Kidney (tissue), 14 donors: ENCODE results near the gene PSTPIP2. TPM values are rescaled to one million over a fixed set of nuclear protein-coding genes. Genes with fewer than 3 reads are reported as not detected.

Experiments
- DNase-seq, 5 donors: peaks; one replicate each; pipeline ENCODE4 v3.0.0-alpha.2; 2013 to 2020
- FAIRE-seq: peaks from 2 replicates; lab custom pipeline; 2012; peaks lifted over from hg19 to GRCh38; lab: Jason Lieb, UNC
- H3K27ac ChIP-seq, 2 donors: one replicate each; pipeline ENCODE4 v1.7.0; 2013; ENCODE audit warnings: low read depth in 2 of 2, low read length in 2 of 2, inconsistent platforms in 1 of 2
- H3K27me3 ChIP-seq: one replicate; pipeline ENCODE4 v1.7.1; 2013; ENCODE audit warnings: low read length, inconsistent platforms; ENCODE audit not compliant: control insufficient read depth, insufficient read depth
- H3K36me3 ChIP-seq, 3 donors: one replicate each; pipeline versions ENCODE4 v1.7.0 to v1.7.1; 2013; ENCODE audit warnings: low read length in 3 of 3, control low read depth in 1 of 3, inconsistent platforms in 1 of 3; ENCODE audit not compliant: insufficient read depth in 3 of 3, control insufficient read depth in 2 of 3
- H3K4me1 ChIP-seq, 3 donors: one replicate each; pipeline versions ENCODE4 v1.7.0 to v1.7.1; 2013; ENCODE audit warnings: low read length in 3 of 3, inconsistent platforms in 1 of 3, low read depth in 1 of 3; ENCODE audit not compliant: control insufficient read depth in 2 of 3, insufficient read depth in 2 of 3
- H3K4me3 ChIP-seq, 3 donors: one replicate each; pipeline versions ENCODE4 v1.7.0 to v1.8.1; 2013; ENCODE audit warnings: low read length in 3 of 3, control low read depth in 1 of 3, inconsistent platforms in 1 of 3
- H3K9ac ChIP-seq, 3 donors: one replicate each; pipeline versions ENCODE4 v1.7.0 to v1.7.1; 2013; ENCODE audit warnings: low read length in 3 of 3, control low read depth in 1 of 3, inconsistent platforms in 1 of 3
- H3K9me3 ChIP-seq, 3 donors: one replicate each; pipeline versions ENCODE4 v1.7.0 to v1.7.1; 2013; ENCODE audit warnings: low read length in 3 of 3, control low read depth in 1 of 3, inconsistent platforms in 1 of 3; ENCODE audit not compliant: control insufficient read depth in 2 of 3, insufficient read depth in 1 of 3
- intact Hi-C: fragments of 100-400 bp; cut with DNase I; formaldehyde crosslinking; loops from one replicate; pipeline ENCODE4 v1.11.1; 2022
- polyA plus RNA-seq: library from polyadenylated mRNA; stranded (reverse); fragments of 350-450 nt; fragmentation: Illumina TruSeq; extraction: RNeasy Lipid Tissue Mini Kit (QIAGEN cat#74804); gene quantifications from one replicate; pipeline ENCODE4 v1.2.3, GENCODE V29; 2014; ENCODE audit warnings: low read depth, low replicate concordance; ENCODE audit not compliant: insufficient read depth
- total RNA-seq: library from RNA; stranded (reverse); fragmentation: NEBNext Ultra II Directional; extraction: Animal tissue kit (Norgen Biotek cat#: 25700); gene quantifications from one replicate; pipeline ENCODE4 v1.2.1, GENCODE V29; 2021
- TF ChIP-seq, protein P1 (sequence below): IDR thresholded peaks from 3 replicates; pipeline ENCODE4 v1.5.1; 2012; ENCODE audit warnings: mild to moderate bottlenecking, moderate library complexity, borderline replicate concordance; ENCODE audit not compliant: insufficient read depth; ENCODE audit errors: extremely low read depth
- donor health status: control.
- donor health status: control.
- donor health status: control.
- donor health status: control.
- donor health status: control.
- donor health status: DM: yes; HTN: yes; CAD: no.
- donor health status: Normal renal cell carcinoma (clear cell type).

Gene PSTPIP2
- total and polyA plus RNA-seq, 2 donors from 2014 or later = 1.3 to 11.1 TPM

DNA sequence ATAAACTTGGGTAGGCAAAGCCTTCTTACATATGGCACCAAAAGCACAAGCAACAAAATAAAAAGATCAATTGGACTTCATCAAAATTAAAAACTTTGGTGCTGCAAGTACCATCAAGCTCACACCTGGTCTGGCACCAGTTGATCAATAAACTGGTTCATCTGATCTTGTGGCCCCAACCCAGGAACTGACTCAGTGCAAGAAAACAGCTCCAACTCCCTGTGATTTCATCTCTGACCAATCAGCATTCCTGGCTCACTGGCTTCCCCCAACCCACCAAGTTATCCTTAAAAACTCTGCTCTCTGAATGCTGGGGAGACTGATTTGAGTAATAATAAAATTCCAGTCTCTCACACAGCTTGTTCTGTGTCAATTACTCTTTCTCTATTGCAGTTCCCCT is 113.3 kb downstream of the PSTPIP2 start:
- H3K4me3 ChIP-seq = no peak overlapping the region
- intact Hi-C loops = no loop called here
- TF ChIP-seq, protein P1, sequence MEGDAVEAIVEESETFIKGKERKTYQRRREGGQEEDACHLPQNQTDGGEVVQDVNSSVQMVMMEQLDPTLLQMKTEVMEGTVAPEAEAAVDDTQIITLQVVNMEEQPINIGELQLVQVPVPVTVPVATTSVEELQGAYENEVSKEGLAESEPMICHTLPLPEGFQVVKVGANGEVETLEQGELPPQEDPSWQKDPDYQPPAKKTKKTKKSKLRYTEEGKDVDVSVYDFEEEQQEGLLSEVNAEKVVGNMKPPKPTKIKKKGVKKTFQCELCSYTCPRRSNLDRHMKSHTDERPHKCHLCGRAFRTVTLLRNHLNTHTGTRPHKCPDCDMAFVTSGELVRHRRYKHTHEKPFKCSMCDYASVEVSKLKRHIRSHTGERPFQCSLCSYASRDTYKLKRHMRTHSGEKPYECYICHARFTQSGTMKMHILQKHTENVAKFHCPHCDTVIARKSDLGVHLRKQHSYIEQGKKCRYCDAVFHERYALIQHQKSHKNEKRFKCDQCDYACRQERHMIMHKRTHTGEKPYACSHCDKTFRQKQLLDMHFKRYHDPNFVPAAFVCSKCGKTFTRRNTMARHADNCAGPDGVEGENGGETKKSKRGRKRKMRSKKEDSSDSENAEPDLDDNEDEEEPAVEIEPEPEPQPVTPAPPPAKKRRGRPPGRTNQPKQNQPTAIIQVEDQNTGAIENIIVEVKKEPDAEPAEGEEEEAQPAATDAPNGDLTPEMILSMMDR = no peak
- DNase-seq (no peak), FAIRE-seq (no peak)
- H3K36me3 ChIP-seq = peaks cover 6 to 17% (median 9%) of the 10 kb centered on the region in 3 donors
- H3K9me3 ChIP-seq = no peaks in the 10 kb centered on the region
- H3K9ac ChIP-seq = no peak overlapping the region
- H3K27ac ChIP-seq = no peak overlapping the region
- H3K4me1 ChIP-seq = peaks cover 0 to 20% (median 9%) of the 10 kb centered on the region in 3 donors
- no peaks in the 10 kb centered on the region for H3K27me3 ChIP-seq

DNA sequence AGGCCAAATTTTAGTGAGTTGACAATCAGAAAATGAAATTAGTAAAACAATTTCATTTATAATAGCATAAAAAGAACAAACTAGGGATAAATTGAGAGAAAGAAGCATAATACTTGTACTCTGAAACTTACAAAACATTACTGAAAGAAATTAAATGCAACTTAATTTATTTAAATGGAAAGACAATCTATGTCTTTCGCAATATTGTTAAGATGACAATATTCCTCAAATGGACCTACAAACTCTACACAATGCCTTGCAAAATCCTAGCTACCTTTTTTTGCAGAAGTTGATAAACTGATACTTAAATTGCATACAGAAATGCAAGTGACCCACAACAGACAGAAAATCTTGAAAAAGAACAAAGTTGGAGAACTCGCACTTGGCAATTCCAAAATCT is 114.0 kb downstream of the PSTPIP2 start:
- H3K9me3 ChIP-seq = no peaks in the 10 kb centered on the region
- H3K27me3 ChIP-seq = no peaks in the 10 kb centered on the region
- TF ChIP-seq, protein P1 = no peak
- no peak overlapping the region for H3K27ac ChIP-seq
- intact Hi-C loops = no loop called here
- H3K9ac ChIP-seq = no peak overlapping the region
- FAIRE-seq (no peak), DNase-seq (no peak)
- H3K36me3 ChIP-seq = peaks cover 6 to 24% (median 15%) of the 10 kb centered on the region in 3 donors
- H3K4me3 ChIP-seq = no peak overlapping the region
- H3K4me1 ChIP-seq = peaks cover 0 to 15% (median 8%) of the 10 kb centered on the region in 3 donors

DNA sequence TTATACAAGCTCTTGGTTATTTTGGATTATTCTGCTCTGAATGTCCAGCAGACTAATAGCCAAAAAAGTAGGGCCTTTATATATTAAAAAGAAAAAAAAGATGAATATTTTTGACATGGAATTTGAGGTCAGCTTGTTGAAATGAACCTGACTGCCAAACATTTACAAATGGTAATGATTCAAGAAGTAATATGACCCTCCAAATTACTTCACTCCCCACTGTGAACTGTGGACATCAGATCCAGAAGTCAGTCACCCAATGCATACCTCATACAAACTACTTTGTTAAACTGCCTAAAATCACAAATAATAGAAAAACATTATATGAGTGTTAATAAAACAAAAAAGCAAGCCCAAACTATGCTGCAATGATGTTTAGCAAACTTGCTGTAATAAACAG is 115.0 kb downstream of the PSTPIP2 start:
- no peak overlapping the region for H3K4me3 ChIP-seq
- TF ChIP-seq, protein P1 = no peak
- FAIRE-seq (no peak), DNase-seq (peak in 2 of 5 donors; percentile 8 to 16)
- no peaks in the 10 kb centered on the region for H3K9me3 ChIP-seq
- H3K4me1 ChIP-seq = peaks cover 0 to 11% (median 5%) of the 10 kb centered on the region in 3 donors
- H3K27me3 ChIP-seq = no peaks in the 10 kb centered on the region
- H3K9ac ChIP-seq = no peak overlapping the region
- intact Hi-C loops = no loop called here
- no peak overlapping the region for H3K27ac ChIP-seq
- H3K36me3 ChIP-seq = peaks cover 6 to 25% (median 21%) of the 10 kb centered on the region in 3 donors
